ENCODE measurements around the gene DCAF10. TPM values are rescaled to one million over a fixed set of nuclear protein-coding genes. Genes with fewer than 3 reads are reported as not detected.
"Not testable (repeated sequence)": the region's sequence is repeated elsewhere in the genome, so short reads cannot be mapped to it uniquely, and the experiment has no call there.

The DCAF10 gene
- total RNA-seq, 1 experiment from 2014 or later, result 10.8 TPM

DNA sequence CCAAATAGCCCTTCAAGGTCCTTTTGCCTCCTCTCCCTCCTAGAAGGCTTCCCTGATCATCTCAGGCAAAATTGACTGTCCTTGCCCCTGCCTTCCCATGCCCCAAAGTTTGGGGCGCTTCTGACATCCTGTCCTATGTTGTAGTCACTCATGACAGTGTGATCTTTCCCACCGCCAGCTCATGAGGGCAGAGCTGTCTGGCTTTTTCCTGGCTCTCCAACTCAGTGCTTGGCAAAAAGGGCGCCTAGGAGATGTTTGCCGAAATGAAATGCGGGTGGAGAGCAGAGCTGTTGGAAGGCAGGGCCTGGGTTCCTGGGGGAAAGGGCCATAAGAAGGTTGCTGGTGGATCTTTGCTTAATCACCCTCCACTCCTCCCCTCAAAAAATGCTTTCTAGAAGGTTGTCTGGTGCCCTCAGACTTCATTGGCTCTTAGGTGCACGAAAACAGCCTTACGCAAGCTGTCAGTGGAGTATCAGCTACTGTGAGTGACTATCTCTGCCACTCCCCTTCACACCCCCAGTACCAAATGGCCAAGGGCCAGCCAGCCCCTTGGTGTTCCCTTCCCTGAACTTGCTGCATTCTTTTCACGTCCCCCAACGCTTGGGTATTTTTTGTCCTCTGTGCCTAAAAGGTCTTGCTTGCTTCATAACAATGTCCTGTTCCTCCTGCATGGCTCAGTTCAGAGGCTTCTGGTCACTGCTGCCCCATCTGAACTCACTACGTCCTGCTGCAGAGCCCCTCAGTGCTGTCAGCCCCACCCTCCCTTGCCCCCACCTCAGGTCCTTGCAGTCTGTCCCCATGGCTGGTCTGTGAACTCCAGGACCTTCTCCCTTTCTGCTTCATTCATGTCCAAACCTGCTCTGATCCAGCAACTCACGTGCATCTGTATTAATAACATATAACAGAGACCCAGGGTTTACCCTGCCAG is 106.0 kb downstream of the DCAF10 start:
- no peak for DNase-seq (ENCODE audit: low read depth)

DNA sequence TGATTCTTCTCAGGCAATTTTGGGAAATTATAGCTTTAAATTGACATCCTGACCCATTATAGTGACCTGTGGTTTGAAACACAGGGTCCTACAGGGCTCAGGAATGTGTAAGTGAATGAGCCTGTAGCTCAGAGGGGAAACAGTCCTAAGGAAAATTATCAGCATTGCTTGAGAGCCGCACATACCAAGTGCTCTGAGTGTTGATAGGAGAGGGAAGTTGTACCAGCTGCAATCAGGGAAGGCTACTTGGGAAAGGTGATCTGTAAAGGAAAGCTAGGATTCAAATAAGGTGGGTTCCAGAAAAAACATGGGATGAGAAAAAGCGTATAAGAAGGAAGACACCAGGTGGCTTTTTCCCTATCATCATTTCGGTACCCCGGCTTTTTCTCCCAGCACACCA is 107.7 kb downstream of the DCAF10 start:
- DNase-seq (ENCODE audit: low read depth), result no peak

DNA sequence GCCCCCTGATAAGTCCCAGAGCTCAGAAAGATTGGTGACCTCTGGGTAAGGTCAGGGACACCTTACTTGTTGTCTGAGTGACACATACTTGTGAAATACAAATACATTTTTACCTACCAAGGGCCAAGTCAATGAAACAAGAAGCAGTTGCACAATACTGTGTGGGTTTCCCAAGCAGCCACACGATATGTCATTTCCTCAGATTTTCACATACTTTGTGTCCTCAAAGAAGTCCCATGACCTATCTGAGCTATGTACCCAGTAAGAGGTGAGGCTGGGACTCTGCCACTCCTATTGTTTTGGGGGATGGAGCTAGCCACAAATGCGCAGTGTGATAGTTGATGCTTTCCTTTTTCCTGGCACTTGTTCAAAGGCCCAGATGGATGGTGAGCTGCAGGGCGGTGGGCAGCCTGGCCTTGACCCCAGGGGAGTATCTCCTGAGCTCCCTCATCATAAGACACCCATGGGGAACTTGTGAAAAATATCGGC is 108.1 kb downstream of the DCAF10 start:
- peak; percentile 69 for DNase-seq (ENCODE audit: low read depth)

DNA sequence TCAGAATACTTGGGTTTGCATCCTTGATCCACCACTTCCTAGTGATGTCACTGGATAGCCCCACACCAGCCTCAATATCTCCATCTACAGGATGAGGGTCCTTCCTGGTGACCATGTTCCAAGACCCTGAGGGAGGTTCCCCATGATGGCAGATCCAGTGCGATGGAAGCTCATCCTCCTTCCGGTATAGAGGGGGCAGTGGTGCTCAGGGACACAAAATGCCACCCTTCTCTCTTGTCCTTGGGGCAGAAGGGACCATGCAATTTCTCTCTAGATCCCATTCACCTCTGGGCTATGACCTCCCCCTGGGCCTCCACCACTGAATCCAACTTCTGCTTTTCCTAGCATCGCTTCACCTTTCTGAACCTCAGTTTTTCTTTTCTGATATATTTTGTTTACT is 108.7 kb downstream of the DCAF10 start:
- no peak for DNase-seq (ENCODE audit: low read depth)

DNA sequence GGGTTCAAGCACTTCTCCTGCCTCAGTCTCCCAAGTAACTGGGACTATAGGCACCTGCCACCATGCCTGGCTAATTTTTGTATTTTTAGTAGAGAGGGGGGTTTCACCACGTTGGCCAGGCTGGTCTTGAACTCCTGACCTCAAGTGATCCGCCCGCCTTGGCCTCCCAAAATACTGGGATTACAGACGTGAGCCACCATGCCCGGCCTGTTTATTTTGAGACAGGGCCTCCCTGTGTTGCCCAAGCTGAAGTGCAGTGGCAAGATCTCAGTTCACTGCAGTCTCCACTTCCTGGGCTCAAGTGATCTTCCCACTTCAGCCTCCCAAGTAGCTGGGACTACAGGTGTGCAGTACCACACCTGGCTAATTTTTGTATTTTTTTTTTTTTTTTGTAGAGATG is 109.2 kb downstream of the DCAF10 start:
- DNase-seq (ENCODE audit: low read depth), result not testable (repeated sequence)

DNA sequence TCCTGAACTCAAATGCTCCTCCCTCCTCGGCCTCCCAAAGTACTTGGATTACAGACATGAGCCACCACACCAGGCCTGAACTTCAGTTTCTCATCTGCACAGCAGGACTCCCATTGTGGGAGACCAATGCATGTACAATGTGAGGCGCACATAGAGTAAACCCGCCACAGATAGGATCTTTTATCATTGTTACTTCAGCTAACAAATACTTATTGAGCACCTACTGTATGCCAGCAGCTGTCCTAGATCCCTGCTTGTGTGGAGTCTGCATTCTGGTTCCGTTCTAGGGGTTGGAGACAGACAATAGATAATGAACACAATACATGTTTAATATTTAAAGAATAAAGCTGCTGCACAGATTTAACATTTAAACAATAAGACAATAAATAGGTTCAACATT is 109.7 kb downstream of the DCAF10 start:
- no peak for DNase-seq (ENCODE audit: low read depth)

DNA sequence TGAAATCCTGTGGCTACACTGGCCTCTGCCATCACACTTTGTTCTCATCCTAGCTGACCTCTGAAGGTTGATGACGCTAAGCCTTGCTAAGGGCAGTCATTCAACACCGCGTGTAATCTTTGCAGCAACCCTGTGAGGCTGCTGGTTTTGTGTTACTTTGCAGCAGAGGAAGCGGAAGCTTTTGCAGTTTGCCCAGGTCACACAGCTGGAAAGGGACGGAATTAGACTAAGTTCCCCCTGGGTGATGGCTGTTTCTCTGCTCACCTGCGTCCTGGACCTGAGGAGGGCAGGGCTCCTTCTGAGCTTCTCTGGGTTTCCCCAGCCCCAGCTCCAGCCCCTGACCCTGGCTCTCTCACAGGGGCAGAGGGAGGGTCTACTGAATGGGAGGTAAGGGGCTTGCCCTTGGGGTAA is 110.7 kb downstream of the DCAF10 start:
- no peak for DNase-seq (ENCODE audit: low read depth)

DNA sequence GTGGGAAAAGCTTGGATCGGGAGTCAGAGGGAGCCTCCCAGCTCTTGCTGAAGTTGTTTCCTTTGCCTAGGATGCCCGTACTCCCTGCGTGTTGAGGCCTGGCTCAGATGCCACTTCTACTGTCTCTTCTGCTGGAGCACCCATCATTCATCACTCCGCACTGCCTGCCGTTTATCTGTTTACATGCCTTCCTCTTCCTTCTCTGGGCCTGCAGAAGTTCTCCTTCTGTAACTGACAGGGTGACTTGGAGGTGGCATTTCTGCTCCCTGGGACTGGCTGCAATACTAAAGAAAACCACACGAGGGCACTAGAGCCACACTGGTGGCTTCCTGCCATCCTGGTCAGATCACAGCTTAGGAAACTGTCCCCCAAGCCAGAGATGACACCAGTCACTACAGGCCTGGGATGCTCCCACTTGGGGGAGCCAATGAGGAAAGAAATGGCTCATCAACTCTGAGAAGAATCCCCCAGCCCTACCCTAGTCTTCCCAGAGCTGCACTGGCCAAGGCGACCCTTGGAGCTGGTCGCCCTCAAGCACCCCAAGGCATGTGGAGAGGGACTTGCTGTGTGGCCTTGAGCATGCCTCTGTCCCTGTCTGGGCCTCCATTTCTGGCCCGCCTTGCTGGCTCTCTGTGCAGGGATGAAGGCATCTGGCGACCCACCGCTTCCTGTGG is 113.0 kb downstream of the DCAF10 start:
- peak; percentile 86 for DNase-seq (ENCODE audit: low read depth)

DNA sequence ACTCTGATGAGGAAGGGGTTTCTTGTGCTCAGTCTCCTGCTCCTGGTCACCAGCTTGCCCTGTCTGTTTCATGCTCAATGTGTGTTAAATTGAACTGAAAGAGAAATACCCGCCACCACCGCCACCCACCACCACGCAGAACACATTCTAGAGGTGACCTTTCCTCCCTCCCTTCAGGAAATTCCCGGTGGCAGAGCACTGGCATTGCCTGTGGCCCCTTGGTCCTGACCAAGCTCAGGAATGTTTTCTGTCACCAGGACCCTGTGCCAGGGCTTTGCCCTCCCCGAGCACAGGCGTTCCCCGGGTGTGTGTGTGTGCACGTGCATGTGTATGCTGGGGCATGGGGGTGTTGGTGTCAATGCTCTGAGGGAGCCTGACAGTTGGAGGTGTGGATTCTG is 113.6 kb downstream of the DCAF10 start:
- DNase-seq (ENCODE audit: low read depth), result no peak

DNA sequence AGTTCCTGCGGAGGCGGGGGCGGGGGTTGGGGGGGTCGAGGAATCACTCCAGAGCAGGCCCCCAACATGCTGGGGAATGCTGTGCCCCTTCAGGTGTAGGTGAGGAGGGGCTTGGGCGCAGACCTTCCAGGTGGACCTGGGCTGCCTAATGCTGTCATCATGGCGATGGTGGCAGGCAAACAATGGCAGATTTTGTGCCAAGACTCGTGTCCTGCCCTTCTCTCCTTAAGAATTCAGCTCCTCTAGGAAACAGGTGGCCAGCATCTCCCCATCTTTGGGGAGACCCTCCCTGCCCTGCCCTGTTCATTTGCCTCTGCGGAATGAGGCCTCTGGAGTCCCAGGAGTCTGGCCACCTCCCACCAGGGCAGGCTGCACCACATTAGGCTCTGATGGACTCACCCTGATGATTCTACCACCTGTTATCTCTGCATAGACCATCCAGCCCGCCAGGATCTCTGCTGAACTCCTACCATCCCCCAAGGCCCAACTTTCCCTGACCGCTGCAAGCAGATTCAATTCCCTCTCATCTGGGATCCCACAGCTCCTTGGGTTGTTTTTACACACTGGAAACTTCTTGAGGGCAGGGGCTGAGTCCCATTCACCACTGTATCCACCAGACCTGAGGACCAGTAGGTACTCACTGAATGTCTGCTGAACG is 114.2 kb downstream of the DCAF10 start:
- no peak for DNase-seq (ENCODE audit: low read depth)

DNA sequence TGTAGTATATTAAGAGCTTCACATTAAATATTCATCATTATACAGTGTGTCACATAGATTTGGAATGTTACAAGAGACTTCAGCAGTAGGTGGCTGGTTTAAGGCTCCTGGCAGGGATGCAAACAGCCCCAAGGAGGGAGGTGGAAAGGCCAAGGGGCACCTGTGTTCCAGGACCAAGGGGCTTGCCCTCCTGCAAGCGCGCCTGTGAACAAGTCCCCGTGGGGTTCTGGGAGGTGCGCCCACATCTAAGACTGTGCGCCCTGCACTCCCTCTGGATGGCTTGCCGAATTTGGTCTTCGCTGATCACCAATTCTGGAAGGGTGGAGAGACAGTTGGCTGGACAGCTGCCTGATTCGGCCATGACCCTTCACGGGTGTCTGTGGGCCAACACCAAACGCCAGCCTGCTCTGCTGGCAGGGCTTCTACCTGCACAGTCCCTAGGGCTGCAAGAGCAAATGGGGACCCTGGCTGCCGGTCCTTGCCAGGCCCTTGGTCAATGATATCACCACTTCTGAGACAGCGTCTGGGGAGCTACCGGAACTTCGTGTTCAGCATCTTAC is 115.4 kb downstream of the DCAF10 start:
- DNase-seq (ENCODE audit: low read depth), result no peak

DNA sequence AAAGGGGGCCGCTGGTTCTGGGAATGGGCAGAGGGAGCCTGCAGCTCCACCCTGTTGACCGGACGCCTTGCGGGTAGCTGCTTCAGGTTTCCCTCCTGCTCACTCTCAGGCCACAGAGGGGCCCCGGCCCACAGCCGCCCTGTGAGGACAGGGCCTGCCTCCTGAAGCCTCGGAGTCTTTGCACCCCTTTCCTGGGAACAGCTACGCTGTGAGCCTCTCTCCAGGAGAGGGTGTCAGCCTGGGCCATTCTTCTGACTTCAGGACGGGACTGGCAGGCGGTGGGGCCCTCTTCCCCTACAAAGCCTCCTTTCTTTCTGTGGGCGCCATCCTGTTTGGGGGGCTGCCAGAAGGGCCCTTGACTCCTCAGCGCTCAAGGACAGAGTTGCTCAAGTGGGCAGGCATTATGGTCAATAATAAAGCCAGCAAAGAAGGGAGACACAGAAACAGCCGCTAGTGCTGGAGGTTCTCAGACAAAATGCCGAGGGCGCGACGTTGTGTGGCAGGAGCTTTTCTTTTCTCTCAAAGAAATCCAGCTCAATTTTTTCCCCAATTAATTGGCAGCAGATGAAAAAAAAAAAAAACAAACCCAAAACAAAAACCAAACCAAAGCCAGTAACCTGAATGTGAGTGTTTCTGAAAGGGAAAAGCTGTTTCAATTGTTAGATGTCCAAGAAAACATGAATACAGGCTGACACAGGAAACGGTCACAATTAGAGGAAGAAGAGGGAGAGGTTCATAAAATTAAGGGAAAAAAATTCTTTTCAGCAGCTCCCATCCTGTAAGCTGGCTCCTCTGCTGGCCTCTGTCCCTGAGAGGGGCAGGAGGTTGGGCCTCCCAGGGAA is 116.1 kb downstream of the DCAF10 start:
- no peak for DNase-seq (ENCODE audit: low read depth)

Other genes with a start within 250 kb of the DCAF10 start
- gene FBXO10, start 224.4 kb upstream of the DCAF10 start, total RNA-seq (2014; rRNA removed; shearing (Covaris generic)), result 2.9 and 5.9 TPM in 2 replicates
- 371 and 411 TPM in 2 replicates for gene TOMM5, start 208.2 kb upstream of the DCAF10 start, total RNA-seq (2014; rRNA removed; shearing (Covaris generic))
- gene FRMPD1, start 149.8 kb upstream of the DCAF10 start, total RNA-seq (2014; rRNA removed; shearing (Covaris generic)), result not detected in 2 replicates
- 2.8 and 3.0 TPM in 2 replicates for gene TRMT10B, start 47.0 kb upstream of the DCAF10 start, total RNA-seq (2014; rRNA removed; shearing (Covaris generic))
- gene EXOSC3, start 15.7 kb upstream of the DCAF10 start, total RNA-seq (2014; rRNA removed; shearing (Covaris generic)), result 146 and 181 TPM in 2 replicates
- 34.3 and 39.8 TPM in 2 replicates for gene SLC25A51, start 103.3 kb downstream of the DCAF10 start, total RNA-seq (2014; rRNA removed; shearing (Covaris generic))

Measured in HT1080 (cell line).